Stimulated activated CD8-positive, alpha-beta memory T cell treated with anti-CD3 and anti-CD28 coated beads, Interleukin-15, amount 100 ng/mL, for 48 hours (primary cell): ENCODE measurements around the gene NAALADL2.

ENCODE experiments used
- DNase-seq, 2 donors: peaks; one replicate each; pipeline ENCODE4 v3.0.0-alpha.2; 2020; ENCODE audit warnings: low read depth in 2 of 2

Gene NAALADL2

GRCh38 chr3:174859114-174859735 is at the start of gene NAALADL2:
Gene NAALADL2, plus strand, starts transcription at chr3:174859334.
- no peak for DNase-seq

- no peak for DNase-seq
Observed at GRCh38 chr3:174810254-174810653, 48.9 kb upstream of the NAALADL2 start.

GRCh38 chr3:174812172-174812862 is 46.8 kb upstream of the NAALADL2 start:
- no peak for DNase-seq

GRCh38 chr3:174815750-174816149 is 43.4 kb upstream of the NAALADL2 start:
- DNase-seq = no peak

- DNase-seq = no peak
Observed at GRCh38 chr3:174820885-174821284, 38.2 kb upstream of the NAALADL2 start.

GRCh38 chr3:174821477-174821876 is 37.7 kb upstream of the NAALADL2 start:
- no peak for DNase-seq

- no peak for DNase-seq
Observed at GRCh38 chr3:174822320-174822719, 36.8 kb upstream of the NAALADL2 start.

GRCh38 chr3:174826069-174826468 is 33.1 kb upstream of the NAALADL2 start:
- DNase-seq = no peak

GRCh38 chr3:174844746-174845145 is 14.4 kb upstream of the NAALADL2 start:
- no peak for DNase-seq

GRCh38 chr3:174846055-174846454 is 13.1 kb upstream of the NAALADL2 start:
- no peak for DNase-seq

GRCh38 chr3:174854987-174855386 is 4.1 kb upstream of the NAALADL2 start:
- DNase-seq = no peak

GRCh38 chr3:174857301-174857700 is 1.8 kb upstream of the NAALADL2 start:
- DNase-seq = no peak

- DNase-seq = no peak
Observed at GRCh38 chr3:174858353-174858752, 781 bp upstream of the NAALADL2 start.

- no peak for DNase-seq
Observed at GRCh38 chr3:174859756-174860155, 622 bp downstream of the NAALADL2 start.

GRCh38 chr3:174862101-174862500 is 3.0 kb downstream of the NAALADL2 start:
- DNase-seq = no peak

GRCh38 chr3:174862666-174863065 is 3.5 kb downstream of the NAALADL2 start:
- no peak for DNase-seq

- no peak for DNase-seq
Observed at GRCh38 chr3:174863488-174863887, 4.4 kb downstream of the NAALADL2 start.

- DNase-seq = no peak
Observed at GRCh38 chr3:174869448-174869847, 10.3 kb downstream of the NAALADL2 start.

- no peak for DNase-seq
Observed at GRCh38 chr3:174873832-174874657, 14.9 kb downstream of the NAALADL2 start.

GRCh38 chr3:174882789-174883188 is 23.7 kb downstream of the NAALADL2 start:
- DNase-seq = no peak

- no peak for DNase-seq
Observed at GRCh38 chr3:174883881-174884675, 24.9 kb downstream of the NAALADL2 start.
